DND-41 (cell line): ENCODE measurements around the gene HECW1.

ENCODE experiments used
- ATAC-seq: fragments of 200-7000 bp; cut with Tn5 transposase; 3 replicates; pipeline ENCODE4 v1.9.1; 2021; ENCODE audit warnings: low read depth; ENCODE audit not compliant: insufficient read depth
- DNase-seq: peaks from one replicate; pipeline ENCODE4 v3.0.0-alpha.2; 2020
- H2AFZ ChIP-seq: 2 replicates; pipeline ENCODE4 v1.6.0; 2012; ENCODE audit warnings: low read depth, low read length
- H3K27ac ChIP-seq: 2 replicates; pipeline ENCODE4 v1.5.1; 2012; ENCODE audit warnings: low read length, inconsistent platforms
- H3K27me3 ChIP-seq: fragments of 200-600 bp; sonication (generic); 2 replicates; pipeline ENCODE4 v1.6.0; 2012; ENCODE audit warnings: low read length, mild to moderate bottlenecking, inconsistent platforms; ENCODE audit not compliant: insufficient read depth, poor library complexity
- H3K36me3 ChIP-seq: 2 replicates; pipeline ENCODE4 v1.5.1; 2012; ENCODE audit warnings: low read length, inconsistent platforms; ENCODE audit not compliant: insufficient read depth
- H3K4me1 ChIP-seq: 2 replicates; pipeline ENCODE4 v1.5.1; 2012; ENCODE audit warnings: mild to moderate bottlenecking, low read length; ENCODE audit not compliant: insufficient read depth
- H3K4me2 ChIP-seq: 2 replicates; pipeline ENCODE4 v1.6.0; 2012; ENCODE audit warnings: mild to moderate bottlenecking, moderate library complexity, low read length, inconsistent platforms; ENCODE audit not compliant: insufficient read depth
- H3K4me3 ChIP-seq, 2 experiments: fragments of 200-600 bp in 1 of 2; shearing (Covaris generic) in 1 of 2; 2 replicates each; pipeline ENCODE4 v1.5.1; 2012 to 2016; ENCODE audit warnings: inconsistent platforms in 2 of 2, low read length in 2 of 2, mild to moderate bottlenecking in 2 of 2, low read depth in 1 of 2, moderate library complexity in 1 of 2
- H3K79me2 ChIP-seq: 2 replicates; pipeline ENCODE4 v1.6.0; 2012; ENCODE audit warnings: low read length, inconsistent platforms; ENCODE audit not compliant: insufficient read depth
- H3K9ac ChIP-seq: 2 replicates; pipeline ENCODE4 v1.6.0; 2012; ENCODE audit warnings: low read depth, mild to moderate bottlenecking, inconsistent platforms, low read length, moderate library complexity
- H3K9me3 ChIP-seq: 2 replicates; pipeline ENCODE4 v1.5.1; 2012; ENCODE audit warnings: low read length, moderate library complexity, mild to moderate bottlenecking, inconsistent platforms; ENCODE audit not compliant: insufficient read depth, severe bottlenecking
- H4K20me1 ChIP-seq: 2 replicates; pipeline ENCODE4 v1.6.0; 2012; ENCODE audit warnings: low read length; ENCODE audit not compliant: insufficient read depth
- CTCF ChIP-seq: IDR thresholded peaks from 2 replicates; pipeline ENCODE4 v1.5.1; 2012; ENCODE audit warnings: borderline replicate concordance, low read length, moderate library complexity, mild to moderate bottlenecking; ENCODE audit not compliant: poor library complexity, severe bottlenecking; ENCODE audit errors: extremely low read depth
- EZH2 ChIP-seq: IDR thresholded peaks from 3 replicates; pipeline ENCODE4 v1.6.1; 2012; ENCODE audit warnings: borderline replicate concordance, low read depth, mild to moderate bottlenecking, moderate library complexity, low read length, inconsistent platforms; ENCODE audit not compliant: severe bottlenecking

Gene HECW1

GRCh38 chr7:43175570-43176200 is 63.2 kb downstream of the HECW1 start:
- Histone ChIP-seq H3K27ac (no peak overlapping the region), H3K9ac (no peak overlapping the region), H3K36me3 (no peaks in the 10 kb centered on the region), H3K4me3 (no peak overlapping the region), H3K4me2 (no peak overlapping the region), H2AFZ (no peak overlapping the region), H3K9me3 (no peaks in the 10 kb centered on the region), H4K20me1 (no peaks in the 10 kb centered on the region), H3K27me3 (peaks cover 19% of the 10 kb centered on the region), H3K79me2 (no peaks in the 10 kb centered on the region), H3K4me1 (no peaks in the 10 kb centered on the region)
- no peak for DNase-seq
- no peak for ATAC-seq
- TF ChIP-seq CTCF = no peak
- no peak for TF ChIP-seq EZH2

- ATAC-seq = no peak
- Histone ChIP-seq H2AFZ (no peak overlapping the region), H3K36me3 (no peaks in the 10 kb centered on the region), H3K27me3 (peaks cover 4% of the 10 kb centered on the region), H3K4me1 (no peaks in the 10 kb centered on the region), H3K9me3 (no peaks in the 10 kb centered on the region), H3K9ac (no peak overlapping the region), H4K20me1 (no peaks in the 10 kb centered on the region), H3K4me3 (no peak overlapping the region), H3K4me2 (no peak overlapping the region), H3K27ac (no peak overlapping the region), H3K79me2 (no peaks in the 10 kb centered on the region)
- TF ChIP-seq CTCF (no peak), EZH2 (no peak)
- no peak for DNase-seq
Observed at GRCh38 chr7:43179393-43179792, 66.9 kb downstream of the HECW1 start.

GRCh38 chr7:43192806-43193460 is 80.5 kb downstream of the HECW1 start:
- H3K79me2 ChIP-seq = no peaks in the 10 kb centered on the region
- H3K27me3 ChIP-seq = peaks cover 24% of the 10 kb centered on the region
- H4K20me1 ChIP-seq = no peaks in the 10 kb centered on the region
- DNase-seq (no peak), ATAC-seq (no peak)
- H3K4me1 ChIP-seq = no peaks in the 10 kb centered on the region
- H3K4me3 ChIP-seq = no peak overlapping the region
- TF ChIP-seq EZH2 (no peak), CTCF (no peak)
- H3K36me3 ChIP-seq = no peaks in the 10 kb centered on the region
- H3K9ac ChIP-seq = no peak overlapping the region
- no peak overlapping the region for H3K4me2 ChIP-seq
- H2AFZ ChIP-seq = no peak overlapping the region
- H3K27ac ChIP-seq = no peak overlapping the region
- H3K9me3 ChIP-seq = no peaks in the 10 kb centered on the region
